K562 (cell line): Measurements from ENCODE around the gene KIF3A. TPM values are rescaled to one million over a fixed set of nuclear protein-coding genes. Genes with fewer than 3 reads are reported as not detected.

Experiments
- ATF4 ChIP-seq: fragments of 450-650 bp; formaldehyde crosslinking; IDR thresholded peaks from 2 replicates; pipeline ENCODE4 v1.4.0; 2022; ENCODE audit warnings: mild to moderate bottlenecking, moderate library complexity
- CHD7 ChIP-seq: fragments of 200-600 bp; sonication (generic); IDR thresholded peaks from one replicate; pipeline ENCODE4 v1.6.1; 2012; ENCODE audit warnings: mild to moderate bottlenecking, low read depth, low read length, inconsistent platforms
- ELF1 ChIP-seq: fragments of 200-800 bp; sonication (Bioruptor generic); IDR thresholded peaks from 2 replicates; pipeline ENCODE4 v1.6.1; 2016; ENCODE audit warnings: missing genetic modification characterization, missing compliant biosample characterization
- GTF3C2 ChIP-seq: IDR thresholded peaks from 3 replicates; pipeline ENCODE4 v1.6.1; 2011; ENCODE audit warnings: borderline replicate concordance, mild to moderate bottlenecking, moderate library complexity; ENCODE audit not compliant: insufficient read length; ENCODE audit errors: extremely low read depth
- NCOR1 ChIP-seq: fragments of 450-650 bp; IDR thresholded peaks from 2 replicates; pipeline ENCODE4 v1.6.1; 2016; ENCODE audit warnings: mild to moderate bottlenecking, moderate library complexity
- PHTF2 ChIP-seq: fragments of 250-450 bp; sonication (Bioruptor Pico); IDR thresholded peaks from 2 replicates; pipeline ENCODE4 v1.5.0; 2021; ENCODE audit warnings: mild to moderate bottlenecking
- POLR2AphosphoS5 ChIP-seq: IDR thresholded peaks from 2 replicates; pipeline ENCODE4 v1.6.1; 2011; ENCODE audit warnings: mild to moderate bottlenecking, low read depth, low read length, moderate library complexity; ENCODE audit not compliant: control insufficient read depth, insufficient read depth
- SIX5 ChIP-seq, 2 experiments: IDR thresholded peaks; 2 replicates each; pipeline ENCODE4 v1.6.1; 2011; ENCODE audit warnings: low read length in 2 of 2, borderline replicate concordance in 1 of 2, low read depth in 1 of 2, mild to moderate bottlenecking in 1 of 2, moderate library complexity in 1 of 2; ENCODE audit not compliant: insufficient read depth in 1 of 2
- SMAD3 ChIP-seq: fragments of 450-650 bp; formaldehyde crosslinking; conservative IDR thresholded peaks from 2 replicates; pipeline ENCODE4 v1.4.0; 2020; ENCODE audit warnings: mild to moderate bottlenecking
- SPI1 ChIP-seq: IDR thresholded peaks from 2 replicates; pipeline ENCODE4 v1.6.1; 2011; ENCODE audit warnings: low read depth, low read length, control low read depth, borderline replicate concordance
- ZNF408 ChIP-seq: fragments of 250-450 bp; sonication (Bioruptor Pico); IDR thresholded peaks from 2 replicates; pipeline ENCODE4 v1.4.0; 2020; ENCODE audit warnings: low read depth, mild to moderate bottlenecking, moderate library complexity
- polyA plus RNA-seq, 8 experiments: library from polyadenylated mRNA; depleted of rRNA in 4 of 8; stranded (reverse) in 5 of 8; unstranded in 3 of 8; fragments of >200 nt; fragmentation: Nextera tagmentation in 2 of 8; fragmentation: Illumina TruSeq in 1 of 8; extraction: Ambion mirVana in 2 of 8; extraction: Trizol in 1 of 8; gene quantifications; 2 replicates each; pipeline versions ENCODE4 v1.2.1 to v1.2.3, GENCODE V29; 2011 to 2014; ENCODE audit warnings: inconsistent platforms in 1 of 8, missing spikeins in 1 of 8
- total RNA-seq, 7 experiments: library from RNA; depleted of rRNA in 6 of 7; stranded (reverse); fragments of >200 nt in 6 of 7; fragmentation: Illumina TruSeq in 2 of 7; extraction: Trizol in 2 of 7; gene quantifications; 2 replicates each; pipeline versions ENCODE4 v1.2.1 to v1.2.3, GENCODE V29; 2011 to 2021; ENCODE audit warnings: low replicate concordance in 1 of 7

KIF3A gene
- total and polyA plus RNA-seq, 9 of the 15 experiments (the other 6 are each of a cell fraction or from before 2014, with no cell fraction given) = 1.5 to 7.8 (median 6.0) TPM

DNA sequence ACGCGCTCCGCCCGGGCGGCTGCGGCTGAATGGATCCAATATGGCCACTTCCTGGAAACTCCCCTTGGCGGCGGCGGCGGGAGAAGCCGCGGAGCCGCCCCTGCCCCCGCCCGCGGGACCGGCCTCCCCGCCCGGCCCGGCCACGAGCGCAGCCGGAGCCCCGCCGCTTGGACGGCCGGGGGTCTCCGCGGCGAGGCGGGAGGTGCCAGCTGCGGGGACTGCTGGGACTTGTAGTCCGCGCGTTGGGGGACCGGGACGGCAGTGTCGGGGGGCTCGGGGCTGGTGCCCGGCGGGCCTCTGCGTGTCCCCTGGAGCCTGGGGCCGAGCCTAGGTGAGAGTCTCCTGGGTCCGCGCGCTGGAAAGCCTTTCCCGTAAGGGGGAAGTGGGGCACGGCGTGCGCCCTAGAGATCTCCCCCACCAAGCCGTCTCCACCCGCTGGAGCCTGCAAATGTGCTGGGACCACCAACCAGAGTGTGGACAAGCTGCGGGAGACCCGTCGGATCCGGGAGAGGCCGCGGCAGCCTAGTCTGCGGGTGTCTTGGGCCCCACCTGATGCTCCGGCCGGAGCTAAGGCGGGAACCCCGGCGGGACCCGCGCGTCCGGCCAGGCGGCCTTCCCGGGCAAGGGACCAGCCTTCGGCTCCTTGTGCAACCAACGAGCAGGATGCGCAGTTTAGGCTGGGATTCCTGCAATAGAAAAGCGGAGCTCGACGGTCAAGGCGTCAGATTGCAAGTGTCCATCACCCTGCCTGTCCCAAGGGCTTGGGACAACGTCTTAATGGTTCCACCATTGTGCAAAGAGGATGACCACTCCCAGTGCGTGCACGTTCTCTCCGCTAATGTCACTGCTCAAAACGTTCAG is 40.1 kb upstream of the KIF3A start, which contains the start of gene SEPTIN8 (continued):
- no peak for TF ChIP-seq CHD7
- no peak for TF ChIP-seq SPI1
- TF ChIP-seq SIX5 (IDR thresholded peaks at IDR 0.05; ENCODE audit: borderline replicate concordance in 1 of 2, insufficient read depth in 1 of 2, low read depth in 1 of 2, low read length in 2 of 2) = peak; percentile 35 to 45; a peak in 2 of 4 replicates
- peak; percentile 78 for TF ChIP-seq ELF1 (tag)
- TF ChIP-seq SMAD3 (CRISPR knock-in tag) = no peak
- no peak for TF ChIP-seq GTF3C2
- no peak for TF ChIP-seq NCOR1
- TF ChIP-seq ZNF408 (CRISPR knock-in tag) = no peak
- no peak for TF ChIP-seq POLR2AphosphoS5
- TF ChIP-seq PHTF2 (CRISPR knock-in tag) = no peak
- TF ChIP-seq ATF4 (CRISPR knock-in tag) = no peak
